GM20000 (cell line): ENCODE results near the gene CERS6.
A peak's percentile ranks its signal among the peaks of the same experiment; 100 is the strongest.

Experiments used
- DNase-seq: peaks from one replicate; pipeline ENCODE4 v3.0.0; 2012; ENCODE audit warnings: low spot score
- CTCF ChIP-seq: IDR thresholded peaks from 2 replicates; pipeline ENCODE4 v1.5.1; 2012; ENCODE audit warnings: mild to moderate bottlenecking, control low read depth; ENCODE audit errors: extremely low read depth, missing control alignments

The CERS6 gene

GRCh38 chr2:168718622-168719021 is 262.6 kb downstream of the CERS6 start:
- DNase-seq = no peak
- no peak for TF ChIP-seq CTCF

DNA sequence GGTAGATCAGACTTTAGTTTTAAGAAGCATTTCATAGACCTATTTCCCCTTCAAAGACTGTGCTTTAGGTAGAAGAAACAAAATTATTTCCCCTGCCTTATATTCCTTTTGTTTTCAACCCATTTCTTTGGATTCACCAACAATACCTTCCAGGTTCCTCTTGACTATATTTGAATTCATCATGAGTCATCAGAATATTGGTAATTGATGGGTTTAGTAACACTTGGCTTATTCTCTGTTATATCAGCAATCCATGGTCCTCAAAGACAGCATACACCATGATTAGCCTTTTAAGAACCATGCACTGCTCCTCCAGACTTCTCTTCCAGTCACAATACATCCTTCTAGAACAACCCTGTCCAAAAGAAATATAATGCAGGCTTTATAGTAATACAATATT is 263.4 kb downstream of the CERS6 start:
- TF ChIP-seq CTCF = no peak
- no peak for DNase-seq

- no peak for DNase-seq
These were observed 266.5 kb downstream of the CERS6 start for GRCh38 chr2:168722592-168722991.

GRCh38 chr2:168723275-168723899 is 267.3 kb downstream of the CERS6 start:
- TF ChIP-seq CTCF = no peak

More at GRCh38 chr2:168722592-168722991, 266.5 kb downstream of the CERS6 start:
- no peak for TF ChIP-seq CTCF

GRCh38 chr2:168726375-168726774 is 270.3 kb downstream of the CERS6 start:
- peak; percentile 17 for DNase-seq
- no peak for TF ChIP-seq CTCF

More at GRCh38 chr2:168723275-168723899, 267.3 kb downstream of the CERS6 start:
- no peak for DNase-seq

DNA sequence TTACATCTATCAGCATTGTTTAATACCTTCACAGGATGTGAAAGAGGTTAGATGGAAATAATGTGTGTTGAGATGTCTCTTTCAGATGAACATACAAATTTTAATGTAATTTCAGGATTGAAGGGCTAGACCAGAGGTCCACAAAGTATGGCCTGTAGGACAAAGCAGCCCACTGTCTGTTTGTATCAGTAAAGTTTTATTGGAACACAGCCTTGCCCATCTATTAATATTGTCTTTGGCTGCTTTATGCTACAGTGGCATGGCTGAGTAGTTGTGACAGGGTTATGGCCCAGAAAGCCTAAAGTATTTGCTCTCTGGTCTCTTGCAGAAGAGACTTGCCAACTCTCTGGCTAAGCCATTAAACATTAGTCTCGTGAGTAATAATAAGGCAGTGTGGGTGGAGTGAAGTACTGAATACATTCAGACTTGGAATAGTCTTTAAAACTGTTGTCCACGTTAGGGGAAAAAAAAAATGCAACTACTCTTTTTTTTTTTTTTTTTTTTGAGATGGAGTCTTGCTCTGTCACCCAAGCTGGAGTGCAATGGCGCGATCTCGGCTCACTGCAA is 271.9 kb downstream of the CERS6 start:
- no peak for TF ChIP-seq CTCF
- no peak for DNase-seq

DNA sequence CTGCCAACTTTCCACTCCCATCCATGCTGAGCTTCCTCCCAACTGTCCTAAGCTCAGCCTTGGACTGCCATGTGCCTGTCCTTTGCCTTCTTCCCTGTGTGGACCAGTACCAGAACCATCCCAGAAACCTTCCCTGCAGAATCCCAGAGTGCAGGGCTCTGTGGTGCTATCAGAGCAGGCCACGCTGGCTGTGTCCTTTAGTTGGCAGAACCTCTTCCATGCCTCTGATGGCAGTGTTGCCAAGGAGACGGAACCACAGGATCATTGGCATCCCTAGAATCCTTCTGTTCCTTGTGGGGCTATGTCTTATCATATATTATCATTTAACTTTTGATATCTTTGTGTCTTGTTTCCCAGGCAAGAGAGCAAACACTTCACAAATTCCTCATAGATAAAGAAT is 273.4 kb downstream of the CERS6 start:
- no peak for DNase-seq
- TF ChIP-seq CTCF = no peak
